ENCODE results near the gene KLK12. TPM values are rescaled to one million over a fixed set of nuclear protein-coding genes. Genes with fewer than 3 reads are reported as not detected.

KLK12 gene
- total and polyA plus RNA-seq, 2 of the 13 experiments (the other 11 are each of a cell fraction or from before 2014, with no cell fraction given), result not detected

DNA sequence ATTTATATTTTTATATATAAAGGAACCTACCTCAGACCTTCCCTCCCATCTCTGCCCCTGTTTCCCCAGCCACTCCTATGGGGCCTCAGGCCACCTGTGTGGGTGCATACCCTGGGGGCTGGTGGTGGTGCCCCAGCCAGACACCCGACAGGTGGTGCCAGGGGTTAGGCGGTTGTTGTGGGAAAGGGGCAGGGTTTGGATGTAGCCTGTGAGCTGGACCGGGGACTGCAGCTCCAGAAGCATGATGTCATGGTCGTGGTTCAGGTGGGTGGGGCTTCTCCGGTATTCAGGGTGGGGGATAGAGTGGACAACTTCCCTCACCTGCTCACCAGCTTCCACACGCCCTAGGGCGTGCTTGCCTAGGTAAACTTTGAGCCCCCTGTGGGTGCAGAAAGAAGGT lies 24.9 kb upstream of the KLK12 start:
- ChIA-PET POLR2A (no interaction called here), CTCF (ENCODE audit: low intra/inter-chr PET ratio, low total read pairs) (no interaction called here)
- DNase-seq (ENCODE audit: low spot score) (no peak), FAIRE-seq (no peak), ATAC-seq (no peak)
- Histone ChIP-seq H3K4me3 (replicated peaks in 1 of 3; ENCODE audit: insufficient read depth in 1 of 3, low read depth in 2 of 3, low read length in 3 of 3) (no peak overlapping the region), H4K20me1 (ENCODE audit: insufficient read depth, low read length) (no peaks in the 10 kb centered on the region), H3K79me2 (ENCODE audit: insufficient read depth, low read length) (no peaks in the 10 kb centered on the region), H3K9ac (ENCODE audit: insufficient read depth, low read depth, low read length) (no peak overlapping the region), H3K4me2 (ENCODE audit: low read depth, low read length) (no peak overlapping the region), H3K27ac (ENCODE audit: extremely low read length, insufficient read depth, low read length) (no peak overlapping the region), H3K36me3 (replicated peaks in 1 of 2; ENCODE audit: control insufficient read depth in 1 of 2, insufficient read depth in 2 of 2, low read length in 2 of 2) (no peaks in the 10 kb centered on the region), H2AFZ (ENCODE audit: low read length) (no peak overlapping the region), H3K4me1 (ENCODE audit: insufficient read depth, low read length) (no peaks in the 10 kb centered on the region), H3K27me3 (ENCODE audit: control insufficient read depth in 1 of 2, insufficient read depth in 2 of 2, low read length in 2 of 2) (no peaks in the 10 kb centered on the region; a peak in 1 of 5 replicates), H3K9me3 (ENCODE audit: low read length) (no peaks in the 10 kb centered on the region)
- intact Hi-C loops (cut with micrococcal nuclease; ENCODE audit: unreplicated experiment), result no loop called here
- WGBS (ENCODE audit: low lambda C conversion rate), result 10% methylated on average over 7 of the region's 7 CpGs
- in situ Hi-C loops (cut with HindIII; ENCODE audit: extremely low pct_ligation_motif_present, low pct_unique_long_range_greater_than_20kb), result no loop called here
- no TSS peak for BruUV-seq (replicated peaks)
- TF ChIP-seq ATF7 (IDR thresholded peaks at IDR 0.05) (0 out of 2 replicates have a peak, but pooled peaks have one; percentile 5), ATF7 (CRISPR knock-in tag; IDR thresholded peaks at IDR 0.05) (no peak)
- TF ChIP-seq, protein P1, sequence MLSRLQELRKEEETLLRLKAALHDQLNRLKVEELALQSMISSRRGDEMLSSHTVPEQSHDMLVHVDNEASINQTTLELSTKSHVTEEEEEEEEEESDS (CRISPR knock-in tag; IDR thresholded peaks at IDR 0.05; ENCODE audit: borderline replicate concordance), result no peak

GRCh38 chr19:51055866-51056265 lies 21.1 kb upstream of the KLK12 start:
- H2AFZ ChIP-seq (ENCODE audit: low read length), result no peak overlapping the region
- ChIA-PET POLR2A (no interaction called here), CTCF (ENCODE audit: low intra/inter-chr PET ratio, low total read pairs) (no interaction called here)
- in situ Hi-C loops (cut with HindIII; ENCODE audit: extremely low pct_ligation_motif_present, low pct_unique_long_range_greater_than_20kb), result no loop called here
- peaks cover 0 to 3% of the 10 kb centered on the region in 2 experiments; a peak in 1 of 5 replicates for H3K27me3 ChIP-seq (ENCODE audit: control insufficient read depth in 1 of 2, insufficient read depth in 2 of 2, low read length in 2 of 2)
- H3K4me1 ChIP-seq (ENCODE audit: insufficient read depth, low read length), result no peaks in the 10 kb centered on the region
- no TSS peak for BruUV-seq (replicated peaks)
- DNase-seq (ENCODE audit: low spot score) (no peak), FAIRE-seq (no peak), ATAC-seq (no peak)
- H3K4me2 ChIP-seq (ENCODE audit: low read depth, low read length), result no peak overlapping the region
- no peak overlapping the region for H3K4me3 ChIP-seq (replicated peaks in 1 of 3; ENCODE audit: insufficient read depth in 1 of 3, low read depth in 2 of 3, low read length in 3 of 3)
- H3K27ac ChIP-seq (ENCODE audit: extremely low read length, insufficient read depth, low read length), result no peak overlapping the region
- no peaks in the 10 kb centered on the region for H3K36me3 ChIP-seq (replicated peaks in 1 of 2; ENCODE audit: control insufficient read depth in 1 of 2, insufficient read depth in 2 of 2, low read length in 2 of 2)
- TF ChIP-seq ZNF317 (CRISPR knock-in tag; IDR thresholded peaks at IDR 0.05), result no peak
- TF ChIP-seq ZNF709 (CRISPR knock-in tag; IDR thresholded peaks at IDR 0.05), result no peak
- no peak for TF ChIP-seq HINFP (CRISPR knock-in tag; IDR thresholded peaks at IDR 0.05; ENCODE audit: low read depth)
- TF ChIP-seq ZFP37 (CRISPR knock-in tag; IDR thresholded peaks at IDR 0.05; ENCODE audit: borderline replicate concordance), result no peak
- TF ChIP-seq DZIP1 (CRISPR knock-in tag; IDR thresholded peaks at IDR 0.05), result no peak
- TF ChIP-seq TP53 (CRISPR knock-in tag; conservative IDR thresholded peaks at IDR 0.05), result no peak
- no peak for TF ChIP-seq PAWR (CRISPR knock-in tag; IDR thresholded peaks at IDR 0.05; ENCODE audit: borderline replicate concordance)
- TF ChIP-seq MEIS1 (CRISPR knock-in tag; IDR thresholded peaks at IDR 0.05; ENCODE audit: borderline replicate concordance), result no peak
- TF ChIP-seq ZNF430 (CRISPR knock-in tag; IDR thresholded peaks at IDR 0.05), result no peak
- no peak for TF ChIP-seq ZNF576 (CRISPR knock-in tag; IDR thresholded peaks at IDR 0.05)
- no peak overlapping the region for H3K9ac ChIP-seq (ENCODE audit: insufficient read depth, low read depth, low read length)
- no peaks in the 10 kb centered on the region for H3K79me2 ChIP-seq (ENCODE audit: insufficient read depth, low read length)
- no peaks in the 10 kb centered on the region for H4K20me1 ChIP-seq (ENCODE audit: insufficient read depth, low read length)
- intact Hi-C loops (cut with micrococcal nuclease; ENCODE audit: unreplicated experiment), result no loop called here
- H3K9me3 ChIP-seq (ENCODE audit: low read length), result no peaks in the 10 kb centered on the region

Measured in HepG2 (cell line).